Central memory CD8-positive, alpha-beta T cell (primary cell): ENCODE results near the gene C19orf53.
A peak's percentile ranks its signal among the peaks of the same experiment; 100 is the strongest.
"Not testable (repeated sequence)": the region's sequence is repeated elsewhere in the genome, so short reads cannot be mapped to it uniquely, and the experiment has no call there.

Experiments
- ATAC-seq: fragments of 150-1000 bp; cut with Tn5 transposase; replicated peaks from 2 replicates; pipeline ENCODE4 v1.10.0; 2022; ENCODE audit warnings: mild to moderate bottlenecking, moderate FRiP score, moderate number of reproducible peaks; ENCODE audit not compliant: poor library complexity, severe bottlenecking; ENCODE audit errors: extremely low read depth
- DNase-seq, 2 donors: peaks; one replicate each; pipeline ENCODE4 v3.0.0; 2021; ENCODE audit warnings: low spot score in 2 of 2
- H3K27ac Mint-ChIP-seq: one replicate; pipeline ENCODE4 v1.8.0; 2022; ENCODE audit warnings: low read depth, mild to moderate bottlenecking, moderate library complexity, mixed read lengths
- H3K27me3 Mint-ChIP-seq: one replicate; pipeline ENCODE4 v1.8.0; 2022; ENCODE audit warnings: mixed read lengths
- H3K36me3 Mint-ChIP-seq: one replicate; pipeline ENCODE4 v1.8.0; 2022; ENCODE audit warnings: mild to moderate bottlenecking, moderate library complexity, mixed read lengths; ENCODE audit not compliant: insufficient read depth
- H3K4me1 Mint-ChIP-seq: one replicate; pipeline ENCODE4 v1.8.0; 2022; ENCODE audit warnings: mixed read lengths
- H3K4me3 Mint-ChIP-seq: one replicate; pipeline ENCODE4 v1.8.0; 2022; ENCODE audit warnings: mild to moderate bottlenecking, moderate library complexity, mixed read lengths
- H3K9me3 Mint-ChIP-seq: one replicate; pipeline ENCODE4 v1.8.0; 2022; ENCODE audit warnings: mixed read lengths

C19orf53 gene

DNA sequence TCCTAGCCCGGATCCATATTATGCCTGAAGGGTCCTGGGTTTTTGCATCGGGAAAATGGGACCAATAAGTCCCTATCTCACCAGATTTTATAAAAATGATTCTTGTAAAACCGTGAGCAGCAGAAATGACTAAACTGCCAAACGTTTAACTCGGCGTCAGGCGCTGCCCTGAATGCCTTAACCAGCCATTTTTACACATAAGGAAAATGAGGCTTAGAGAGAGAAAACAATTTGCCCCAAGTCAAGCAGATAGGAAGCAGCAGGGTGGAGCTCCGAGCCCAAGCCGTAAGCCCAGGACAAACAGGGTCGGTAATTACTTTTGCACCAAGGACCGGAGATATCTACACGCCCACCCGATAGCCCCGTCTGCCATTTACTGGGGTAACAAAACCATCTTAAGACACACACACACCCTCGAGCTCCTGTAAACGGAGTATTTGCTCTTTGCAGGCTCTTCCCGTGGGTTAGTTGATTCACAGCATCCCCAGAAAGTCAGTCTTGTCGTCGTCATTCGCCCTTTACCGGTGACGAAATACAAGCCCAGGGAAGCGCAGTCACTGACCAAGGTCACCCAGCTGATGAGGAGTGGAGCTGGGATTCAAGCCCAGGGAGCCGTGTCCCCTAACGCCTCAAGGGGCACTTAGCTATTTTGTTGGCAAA is 26.0 kb upstream of the C19orf53 start:
- no peaks in the 10 kb centered on the region for H3K9me3 Mint-ChIP-seq
- H3K4me1 Mint-ChIP-seq, result peaks cover 29% of the 10 kb centered on the region
- ATAC-seq (peak; percentile 34), DNase-seq (no peak)
- peak overlapping the region; percentile 86 for H3K27ac Mint-ChIP-seq
- peaks cover 29% of the 10 kb centered on the region for H3K36me3 Mint-ChIP-seq
- H3K27me3 Mint-ChIP-seq, result no peaks in the 10 kb centered on the region
- H3K4me3 Mint-ChIP-seq, result peak overlapping the region; percentile 83

DNA sequence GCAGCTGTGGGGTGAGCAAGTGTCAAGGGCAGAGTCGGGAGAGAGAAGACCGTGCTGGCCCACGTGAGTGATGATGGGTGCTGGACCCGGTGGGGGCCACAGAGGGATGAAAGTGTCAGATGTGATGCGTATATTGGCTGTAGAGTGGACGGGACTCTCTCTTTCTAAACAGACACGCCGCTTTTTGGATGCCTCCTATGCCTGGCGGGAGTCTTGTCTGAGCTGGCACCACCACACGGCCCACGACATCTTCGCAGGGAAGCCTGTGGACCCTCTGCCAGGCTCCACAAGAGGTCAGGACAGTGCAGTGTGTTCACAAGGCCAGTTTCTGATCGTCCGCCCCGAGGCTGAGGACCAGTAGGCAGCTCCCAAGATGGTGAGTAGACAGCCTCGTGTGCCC is 22.8 kb upstream of the C19orf53 start:
- H3K4me3 Mint-ChIP-seq, result no peak overlapping the region
- DNase-seq (no peak), ATAC-seq (no peak)
- peaks cover 29% of the 10 kb centered on the region for H3K4me1 Mint-ChIP-seq
- peaks cover 52% of the 10 kb centered on the region for H3K36me3 Mint-ChIP-seq
- no peaks in the 10 kb centered on the region for H3K9me3 Mint-ChIP-seq
- H3K27me3 Mint-ChIP-seq, result no peaks in the 10 kb centered on the region
- H3K27ac Mint-ChIP-seq, result no peak overlapping the region

DNA sequence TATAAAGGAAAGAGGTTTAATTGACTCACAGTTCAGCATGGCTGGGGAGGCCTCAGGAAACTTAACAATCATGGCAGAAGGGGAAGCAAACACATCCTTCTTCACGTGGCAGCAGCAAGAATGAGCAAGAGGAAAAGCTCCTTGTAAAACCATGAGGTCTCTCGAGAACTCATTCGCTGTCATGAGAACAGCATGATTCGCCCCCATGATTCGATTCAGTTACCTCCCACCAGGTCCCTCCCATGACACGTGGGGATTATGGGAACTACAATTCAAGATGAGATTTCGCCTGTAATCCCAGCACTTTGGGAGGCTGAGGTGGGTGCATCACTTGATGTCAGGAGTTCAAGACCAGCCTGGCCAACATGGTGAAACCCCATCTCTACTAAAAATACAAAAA is 20.6 kb upstream of the C19orf53 start:
- not testable (repeated sequence) for H3K27me3 Mint-ChIP-seq, DNase-seq, ATAC-seq, H3K4me3 Mint-ChIP-seq, H3K27ac Mint-ChIP-seq, H3K9me3 Mint-ChIP-seq
- Mint-ChIP-seq H3K36me3 (peaks cover 60% of the 10 kb centered on the region), H3K4me1 (peaks cover 23% of the 10 kb centered on the region)

DNA sequence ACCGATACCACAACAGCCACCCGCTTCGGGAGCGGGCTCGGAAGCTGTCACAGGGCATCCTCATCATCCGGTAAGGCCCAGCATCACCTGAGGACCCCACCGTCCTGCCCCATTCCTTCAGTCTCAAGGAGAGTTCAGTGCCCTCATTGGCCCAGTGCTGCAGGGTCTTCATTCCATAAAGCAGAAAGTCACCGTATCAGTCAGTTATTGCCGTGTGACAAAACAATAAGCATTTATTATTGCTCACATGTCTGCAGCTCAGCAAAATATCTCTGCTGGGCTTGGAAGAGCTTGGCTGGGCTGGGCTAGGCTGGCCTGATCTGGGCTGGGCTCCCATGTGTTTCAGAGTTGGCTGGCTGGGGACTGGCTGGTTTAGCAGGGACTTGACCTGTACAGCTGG is 18.0 kb upstream of the C19orf53 start:
- Mint-ChIP-seq H3K36me3 (peaks cover 60% of the 10 kb centered on the region), H3K4me3 (no peak overlapping the region), H3K27me3 (no peaks in the 10 kb centered on the region), H3K27ac (no peak overlapping the region), H3K4me1 (peaks cover 7% of the 10 kb centered on the region), H3K9me3 (no peaks in the 10 kb centered on the region)
- no peak for DNase-seq
- ATAC-seq, result no peak

- Mint-ChIP-seq H3K9me3 (no peaks in the 10 kb centered on the region), H3K27ac (no peak overlapping the region), H3K27me3 (no peaks in the 10 kb centered on the region), H3K4me1 (peaks cover 5% of the 10 kb centered on the region), H3K4me3 (no peak overlapping the region), H3K36me3 (peaks cover 53% of the 10 kb centered on the region)
- ATAC-seq, result no peak
- DNase-seq, result no peak
Observed at GRCh38 chr19:13757805-13758772, 16.2 kb upstream of the C19orf53 start.

- H3K27me3 Mint-ChIP-seq, result no peaks in the 10 kb centered on the region
- H3K27ac Mint-ChIP-seq, result no peak overlapping the region
- no peaks in the 10 kb centered on the region for H3K9me3 Mint-ChIP-seq
- no peak for DNase-seq
- no peak overlapping the region for H3K4me3 Mint-ChIP-seq
- H3K4me1 Mint-ChIP-seq, result peaks cover 5% of the 10 kb centered on the region
- no peak for ATAC-seq
- H3K36me3 Mint-ChIP-seq, result peaks cover 46% of the 10 kb centered on the region
Observed at GRCh38 chr19:13758795-13759194, 15.5 kb upstream of the C19orf53 start.

- H3K36me3 Mint-ChIP-seq, result peaks cover 30% of the 10 kb centered on the region
- H3K27ac Mint-ChIP-seq, result no peak overlapping the region
- H3K4me1 Mint-ChIP-seq, result peaks cover 20% of the 10 kb centered on the region
- H3K4me3 Mint-ChIP-seq, result no peak overlapping the region
- ATAC-seq (no peak), DNase-seq (no peak)
- H3K9me3 Mint-ChIP-seq, result no peaks in the 10 kb centered on the region
- no peaks in the 10 kb centered on the region for H3K27me3 Mint-ChIP-seq
Observed at GRCh38 chr19:13761423-13761822, 12.8 kb upstream of the C19orf53 start.

DNA sequence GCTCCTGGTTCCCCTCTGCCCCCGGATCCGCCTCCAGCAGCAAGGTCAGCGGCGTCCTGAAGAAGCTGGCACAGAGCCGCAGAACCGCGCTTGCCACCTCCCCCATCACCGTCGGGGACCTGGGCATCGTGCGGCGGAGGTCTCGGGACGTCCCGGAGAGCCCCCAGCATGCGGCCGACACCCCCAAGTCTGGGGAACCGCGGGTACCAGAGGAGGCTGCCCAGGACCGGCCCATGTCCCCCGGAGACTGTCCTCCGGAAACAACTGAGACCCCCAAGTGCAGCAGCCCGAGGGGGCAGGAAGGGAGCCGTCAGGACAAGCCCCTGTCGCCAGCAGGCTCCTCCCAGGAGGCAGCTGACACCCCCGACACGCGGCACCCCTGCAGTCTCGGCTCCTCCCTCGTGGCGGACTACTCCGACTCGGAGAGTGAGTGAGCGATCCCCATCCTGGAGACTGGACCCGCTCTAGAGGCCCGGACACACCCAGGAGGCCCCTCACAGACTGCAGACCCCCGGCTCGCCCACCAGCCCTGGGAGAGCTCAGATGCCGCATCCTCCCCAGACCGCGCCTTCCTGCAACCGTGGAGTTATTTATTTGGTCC is 11.5 kb upstream of the C19orf53 start:
- DNase-seq, result no peak
- Mint-ChIP-seq H3K4me1 (peaks cover 20% of the 10 kb centered on the region), H3K27ac (no peak overlapping the region), H3K9me3 (no peaks in the 10 kb centered on the region), H3K4me3 (peak overlapping the region; percentile 88), H3K27me3 (no peaks in the 10 kb centered on the region), H3K36me3 (peaks cover 23% of the 10 kb centered on the region)
- ATAC-seq, result no peak

GRCh38 chr19:13763265-13763664 is 11.0 kb upstream of the C19orf53 start:
- no peak for DNase-seq
- no peak overlapping the region for H3K27ac Mint-ChIP-seq
- H3K9me3 Mint-ChIP-seq, result no peaks in the 10 kb centered on the region
- peaks cover 24% of the 10 kb centered on the region for H3K36me3 Mint-ChIP-seq
- H3K27me3 Mint-ChIP-seq, result no peaks in the 10 kb centered on the region
- no peak for ATAC-seq
- H3K4me3 Mint-ChIP-seq, result peak overlapping the region; percentile 88
- peaks cover 17% of the 10 kb centered on the region for H3K4me1 Mint-ChIP-seq

DNA sequence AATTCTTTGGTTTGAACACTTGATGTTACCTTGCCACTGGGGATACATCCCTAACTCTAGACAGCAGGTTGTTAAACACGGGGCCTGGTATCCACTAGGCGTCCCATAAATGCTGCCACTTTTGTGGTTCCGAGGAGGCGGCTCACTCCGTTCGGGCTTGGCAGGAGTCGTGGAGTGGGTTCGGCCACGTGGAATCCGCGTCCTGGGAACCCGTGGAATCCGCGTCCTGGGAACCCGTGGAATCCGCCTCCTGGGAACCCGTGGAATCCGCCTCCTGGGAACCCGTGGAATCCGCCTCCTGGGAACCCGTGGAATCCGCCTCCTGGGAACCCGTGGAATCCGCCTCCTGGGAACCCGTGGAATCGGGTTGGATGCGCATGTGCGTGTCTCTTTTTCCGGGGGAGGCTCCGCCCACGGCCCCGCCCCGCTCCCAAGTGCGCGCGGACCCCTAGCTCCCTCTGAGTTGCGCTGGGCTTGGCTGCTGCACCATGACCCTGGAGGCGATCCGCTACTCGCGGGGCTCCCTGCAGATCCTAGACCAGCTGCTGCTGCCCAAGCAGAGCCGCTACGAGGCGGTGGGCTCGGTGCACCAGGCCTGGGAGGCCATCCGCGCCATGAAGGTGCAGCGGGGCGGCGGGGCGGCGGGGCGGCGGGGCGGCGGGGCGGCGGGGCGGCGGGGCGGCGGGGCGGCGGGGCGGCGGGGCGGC is 10.0 kb upstream of the C19orf53 start, which contains the start of gene MRI1:
MRI1 (plus strand) TSS at position 422 of the 707 bp plus-strand sequence; CDS start at position 489, 67 bp downstream.
- no peaks in the 10 kb centered on the region for H3K27me3 Mint-ChIP-seq
- DNase-seq, result peak in 1 of 2 donors; percentile 25
- H3K4me3 Mint-ChIP-seq, result peak within 1 kb of the TSS; percentile 88
- peak within 1 kb of the TSS; percentile 94 for H3K27ac Mint-ChIP-seq
- ATAC-seq, result peak; percentile 62
- H3K36me3 Mint-ChIP-seq, result peaks cover 23% of the 10 kb centered on the region
- H3K9me3 Mint-ChIP-seq, result no peaks in the 10 kb centered on the region
- peaks cover 15% of the 10 kb centered on the region for H3K4me1 Mint-ChIP-seq

GRCh38 chr19:13764821-13765394 is 9.3 kb upstream of the C19orf53 start:
- Mint-ChIP-seq H3K36me3 (peaks cover 24% of the 10 kb centered on the region), H3K4me3 (peak overlapping the region; percentile 88), H3K27ac (peak overlapping the region; percentile 94), H3K27me3 (no peaks in the 10 kb centered on the region), H3K9me3 (no peaks in the 10 kb centered on the region), H3K4me1 (peaks cover 15% of the 10 kb centered on the region)
- ATAC-seq (peak; percentile 54), DNase-seq (no peak)
